ENCODE results near the gene AOX1. TPM values are rescaled to one million over a fixed set of nuclear protein-coding genes. Genes with fewer than 3 reads are reported as not detected.
A peak's percentile ranks its signal among the peaks of the same experiment; 100 is the strongest.

AOX1 gene
- total RNA-seq, 1 experiment from 2014 or later = 3.5 TPM

DNA sequence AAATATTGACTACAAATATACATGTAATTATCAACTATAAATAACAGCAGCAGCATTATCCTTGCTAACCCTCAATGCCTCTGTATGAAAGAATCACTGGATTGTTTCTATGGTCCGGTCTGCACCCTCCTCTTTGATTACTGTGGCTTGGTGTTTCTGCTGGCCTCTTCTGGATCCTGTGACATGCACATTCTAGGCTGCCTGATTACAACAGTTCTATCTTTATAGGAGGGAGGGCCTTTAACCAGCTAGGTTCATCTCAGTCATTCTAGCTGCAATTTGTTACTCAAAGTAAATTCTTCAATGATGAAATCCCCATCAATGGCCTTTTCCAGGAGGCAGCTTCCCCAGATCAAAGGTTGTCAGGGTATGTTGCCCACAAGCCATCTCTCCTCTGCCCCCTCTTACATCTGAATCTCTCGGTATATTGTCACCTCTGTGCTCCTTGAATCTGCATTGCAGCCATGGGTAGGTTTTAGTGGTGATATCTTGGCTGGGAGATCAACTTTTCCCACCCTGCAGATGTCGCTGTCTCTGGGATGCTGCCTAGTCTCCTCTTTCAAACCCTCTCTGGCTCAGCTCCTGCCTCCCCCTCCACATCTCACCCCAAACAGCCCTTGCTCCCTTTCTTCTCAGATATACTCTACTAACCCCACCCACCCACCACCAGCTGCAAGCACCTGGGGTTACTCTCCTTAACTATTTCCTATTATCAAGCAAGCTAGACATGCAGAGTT lies 119.7 kb downstream of the AOX1 start:
- no peak overlapping the region for H2BK5ac ChIP-seq (ENCODE audit: insufficient read length, low read length)
- no peak overlapping the region for H4K5ac ChIP-seq (ENCODE audit: insufficient read length, low read depth, low read length)
- H3K23me2 ChIP-seq (ENCODE audit: insufficient read length, low read depth, low read length, poor library complexity, severe bottlenecking) = no peaks in the 10 kb centered on the region
- no peak overlapping the region for H3K4ac ChIP-seq (ENCODE audit: low read depth, low read length)
- no peaks in the 10 kb centered on the region for H3K36me3 Mint-ChIP-seq (ENCODE audit: insufficient read depth in 1 of 3, low read depth in 3 of 3)
- H3K4me1 Mint-ChIP-seq = peaks cover 11 to 24% of the 10 kb centered on the region in 2 experiments
- no peak overlapping the region for H2BK15ac ChIP-seq (ENCODE audit: low read depth, low read length)
- no peak overlapping the region for H4K91ac ChIP-seq (ENCODE audit: insufficient read length, low read depth, low read length)
- no peaks in the 10 kb centered on the region for H3K4me1 ChIP-seq (ENCODE audit: insufficient read depth, low read length)
- no peaks in the 10 kb centered on the region for H3K27me3 ChIP-seq (ENCODE audit: insufficient read depth, low read length)
- no peak overlapping the region for H3K23ac ChIP-seq (ENCODE audit: insufficient read length, low read depth, low read length)
- H2BK20ac ChIP-seq (ENCODE audit: low read depth, low read length, poor library complexity, severe bottlenecking) = no peak overlapping the region
- H2BK12ac ChIP-seq (ENCODE audit: insufficient read length, low read depth, low read length) = no peak overlapping the region
- H2BK120ac ChIP-seq (ENCODE audit: low read depth, low read length, poor library complexity, severe bottlenecking) = no peak overlapping the region
- no peaks in the 10 kb centered on the region for H3K9me3 Mint-ChIP-seq
- peak overlapping the region in 1 of 3 experiments; percentile 8; a peak in 2 of 7 replicates for H3K27ac Mint-ChIP-seq
- TF ChIP-seq, protein P1, sequence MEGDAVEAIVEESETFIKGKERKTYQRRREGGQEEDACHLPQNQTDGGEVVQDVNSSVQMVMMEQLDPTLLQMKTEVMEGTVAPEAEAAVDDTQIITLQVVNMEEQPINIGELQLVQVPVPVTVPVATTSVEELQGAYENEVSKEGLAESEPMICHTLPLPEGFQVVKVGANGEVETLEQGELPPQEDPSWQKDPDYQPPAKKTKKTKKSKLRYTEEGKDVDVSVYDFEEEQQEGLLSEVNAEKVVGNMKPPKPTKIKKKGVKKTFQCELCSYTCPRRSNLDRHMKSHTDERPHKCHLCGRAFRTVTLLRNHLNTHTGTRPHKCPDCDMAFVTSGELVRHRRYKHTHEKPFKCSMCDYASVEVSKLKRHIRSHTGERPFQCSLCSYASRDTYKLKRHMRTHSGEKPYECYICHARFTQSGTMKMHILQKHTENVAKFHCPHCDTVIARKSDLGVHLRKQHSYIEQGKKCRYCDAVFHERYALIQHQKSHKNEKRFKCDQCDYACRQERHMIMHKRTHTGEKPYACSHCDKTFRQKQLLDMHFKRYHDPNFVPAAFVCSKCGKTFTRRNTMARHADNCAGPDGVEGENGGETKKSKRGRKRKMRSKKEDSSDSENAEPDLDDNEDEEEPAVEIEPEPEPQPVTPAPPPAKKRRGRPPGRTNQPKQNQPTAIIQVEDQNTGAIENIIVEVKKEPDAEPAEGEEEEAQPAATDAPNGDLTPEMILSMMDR (conservative IDR thresholded peaks at IDR 0.05) = peak; percentile 71
- no peak overlapping the region for H3K14ac ChIP-seq (ENCODE audit: insufficient read depth, low read length)
- peak; percentile 80 for DNase-seq
- peaks cover 1% of the 10 kb centered on the region; the same call in 1 of the 2 replicates for H3K27me3 Mint-ChIP-seq (ENCODE audit: low read depth)
- no peak overlapping the region for H3K4me3 Mint-ChIP-seq
- no peaks in the 10 kb centered on the region for H3K79me2 ChIP-seq (ENCODE audit: insufficient read depth, low read length)
- WGBS (ENCODE audit: extremely low coverage, insufficient read length, low lambda C conversion rate) = no CpG with 5 or more reads among the region's 3 CpGs
- H3K18ac ChIP-seq (ENCODE audit: insufficient read length, low read depth, low read length) = no peak overlapping the region
- no peak overlapping the region for H4K8ac ChIP-seq (replicated peaks; ENCODE audit: insufficient read length, low read depth, low read length)
- no peak overlapping the region for H3T11ph ChIP-seq (ENCODE audit: low read length)
- no peak overlapping the region for H3K27ac ChIP-seq (ENCODE audit: insufficient read length, low read depth, low read length)
- H3K4me2 ChIP-seq (ENCODE audit: insufficient read depth, insufficient read length, low read length) = no peak overlapping the region
- H3K9me3 ChIP-seq (ENCODE audit: control insufficient read depth, low read depth, low read length) = no peaks in the 10 kb centered on the region
- no peaks in the 10 kb centered on the region for H4K20me1 ChIP-seq (ENCODE audit: control insufficient read depth, insufficient read depth, insufficient read length)
- H3K9ac ChIP-seq (ENCODE audit: extremely low read depth, insufficient read length, low read length) = no peak overlapping the region
- H2AFZ ChIP-seq (ENCODE audit: low read length) = no peak overlapping the region
- H3K79me1 ChIP-seq (ENCODE audit: insufficient read depth, low read depth, low read length, poor library complexity, severe bottlenecking) = no peaks in the 10 kb centered on the region
- no peak overlapping the region for H3K56ac ChIP-seq (ENCODE audit: insufficient read length, low read depth, low read length)
- no peak overlapping the region for H2AK5ac ChIP-seq (ENCODE audit: insufficient read length, low read length)

All from H9 (cell line).